ENCODE measurements around the gene TPM4. TPM values are rescaled to one million over a fixed set of nuclear protein-coding genes. Genes with fewer than 3 reads are reported as not detected.

The TPM4 gene
- total RNA-seq, 2 experiments from 2014 or later: 182 to 185 TPM

DNA sequence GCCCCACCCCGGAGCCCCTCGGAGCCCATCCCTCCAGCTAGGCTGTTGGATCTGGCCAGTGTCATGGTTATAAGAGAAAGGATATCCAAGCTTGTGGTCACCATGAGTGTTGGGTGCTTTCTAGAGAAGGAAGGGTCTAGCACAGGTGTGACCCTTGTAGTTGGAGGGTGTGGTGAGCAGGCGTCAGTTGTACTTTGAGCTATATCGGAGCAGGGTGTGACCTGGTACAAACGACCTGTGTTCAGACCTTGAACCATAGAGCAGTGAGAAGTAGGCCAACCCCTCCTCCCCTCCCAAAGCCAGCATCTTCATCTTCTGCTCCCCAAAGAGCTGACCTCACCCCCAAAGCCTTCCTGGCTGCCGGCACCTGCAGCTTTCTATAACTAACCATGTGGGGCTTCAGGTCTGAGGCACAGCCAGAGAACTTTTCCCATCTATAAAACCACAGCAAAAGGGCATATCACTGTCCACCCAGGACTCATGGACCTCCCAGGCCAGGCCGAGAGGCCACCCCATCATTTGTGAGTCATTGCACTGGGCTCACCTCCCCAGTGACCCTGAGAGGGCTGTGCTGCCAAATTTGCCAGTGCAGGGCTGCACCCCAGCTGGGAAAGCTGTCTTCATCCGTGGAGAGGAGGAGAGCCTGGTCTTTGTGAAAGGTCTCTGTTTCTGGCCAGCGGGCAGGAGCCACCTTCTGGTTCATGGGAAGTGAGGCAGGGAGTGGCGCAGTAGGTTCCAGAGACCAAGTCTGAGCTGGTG is 49.6 kb downstream of the TPM4 start:
- intact Hi-C loops (cut with DNase I, micrococcal nuclease): loop anchor here in 1 of 2 experiments (5.0 kb wide), 1 partner anchor 46 kb away; the partner anchor contains the start of gene CIB3
- ATAC-seq (ENCODE audit: poor library complexity): no peak
- POLR2A ChIA-PET: no interaction called here
- H3K4me1 ChIP-seq (ENCODE audit: insufficient read depth, low read length): peaks cover 3% of the 10 kb centered on the region
- DNase-seq: no peak
- Mint-ChIP-seq H3K9me3 (no peaks in the 10 kb centered on the region), H3K36me3 (ENCODE audit: low read depth) (peaks cover 95% of the 10 kb centered on the region), H3K27me3 (no peaks in the 10 kb centered on the region), H3K4me1 (ENCODE audit: low read depth) (no peaks in the 10 kb centered on the region), H3K27ac (no peak overlapping the region), H3K4me3 (no peak overlapping the region)
- H3K36me3 ChIP-seq (ENCODE audit: insufficient read depth, low read length): peaks cover 95% of the 10 kb centered on the region
- no peak for TF ChIP-seq CTCF (IDR thresholded peaks at IDR 0.05)
- no peaks in the 10 kb centered on the region for H3K9me3 ChIP-seq (ENCODE audit: control insufficient read depth in 1 of 2, insufficient read depth in 1 of 2, low read length in 2 of 2)
- no peak overlapping the region for H3K27ac ChIP-seq (ENCODE audit: low read depth in 1 of 2, low read length in 2 of 2)
- no peak overlapping the region for H3K4me3 ChIP-seq (ENCODE audit: low read length)
- H3K27me3 ChIP-seq (ENCODE audit: control insufficient read depth in 1 of 2, insufficient read depth in 2 of 2, low read length in 2 of 2): no peaks in the 10 kb centered on the region
- CTCF ChIA-PET: interaction anchor here (0.7 kb wide), 1 partner anchor 84 kb away, joined by 3 read pairs; no protein-coding TSS in a partner anchor

GRCh38 chr19:16127080-16127479 is 50.8 kb downstream of the TPM4 start:
- Mint-ChIP-seq H3K4me3 (no peak overlapping the region), H3K9me3 (no peaks in the 10 kb centered on the region), H3K36me3 (ENCODE audit: low read depth) (peaks cover 95% of the 10 kb centered on the region), H3K27ac (no peak overlapping the region), H3K27me3 (no peaks in the 10 kb centered on the region), H3K4me1 (ENCODE audit: low read depth) (no peaks in the 10 kb centered on the region)
- Histone ChIP-seq H3K9me3 (ENCODE audit: control insufficient read depth in 1 of 2, insufficient read depth in 1 of 2, low read length in 2 of 2) (no peaks in the 10 kb centered on the region), H3K4me3 (ENCODE audit: low read length) (no peak overlapping the region), H3K36me3 (ENCODE audit: insufficient read depth, low read length) (peaks cover 92% of the 10 kb centered on the region), H3K27me3 (ENCODE audit: control insufficient read depth in 1 of 2, insufficient read depth in 2 of 2, low read length in 2 of 2) (no peaks in the 10 kb centered on the region), H3K27ac (ENCODE audit: low read depth in 1 of 2, low read length in 2 of 2) (no peak overlapping the region), H3K4me1 (ENCODE audit: insufficient read depth, low read length) (peaks cover 3% of the 10 kb centered on the region)
- DNase-seq (no peak), ATAC-seq (ENCODE audit: poor library complexity) (no peak)
- ChIA-PET POLR2A (interaction anchor here (0.6 to 1.2 kb wide), 2 partner anchors 20 to 36 kb away, joined by 4 read pairs; no protein-coding TSS in a partner anchor), CTCF (no interaction called here)
- TF ChIP-seq CTCF (IDR thresholded peaks at IDR 0.05): no peak
- intact Hi-C loops (cut with DNase I, micrococcal nuclease): loop anchor here in 1 of 2 experiments (5.0 kb wide), 1 partner anchor 45 kb away; the partner anchor contains the start of gene CIB3

DNA sequence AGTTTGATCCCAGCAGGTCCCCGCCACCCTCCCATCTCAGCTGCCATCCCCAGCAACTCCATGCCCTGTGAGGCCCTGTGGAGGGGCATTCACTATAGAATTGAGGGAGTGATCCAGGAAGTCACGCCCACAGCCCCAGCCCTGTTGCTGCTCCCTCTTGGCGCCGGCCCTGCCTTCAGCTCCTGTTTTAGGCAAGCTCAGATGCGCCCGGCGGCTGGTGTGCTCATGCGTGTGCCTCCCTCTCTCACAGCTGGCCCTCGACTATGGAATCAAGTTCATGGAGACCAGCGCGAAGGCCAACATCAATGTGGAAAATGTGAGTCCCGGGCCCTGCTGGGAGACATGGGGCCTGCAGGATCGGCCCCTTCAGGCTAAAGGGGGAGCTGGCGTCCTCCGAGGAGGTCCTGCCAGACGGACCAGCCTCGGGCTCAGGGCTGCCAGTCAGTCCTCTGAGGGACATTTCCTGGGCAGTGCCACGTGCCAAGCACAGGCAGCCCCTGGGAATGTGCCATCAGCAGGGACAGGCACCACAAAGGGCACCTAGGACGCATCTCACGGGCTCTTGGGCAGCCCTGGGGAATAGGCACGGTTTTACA is 51.6 kb downstream of the TPM4 start:
- Mint-ChIP-seq H3K27me3 (no peaks in the 10 kb centered on the region), H3K36me3 (ENCODE audit: low read depth) (peaks cover 98% of the 10 kb centered on the region), H3K4me3 (no peak overlapping the region), H3K4me1 (ENCODE audit: low read depth) (no peaks in the 10 kb centered on the region), H3K9me3 (no peaks in the 10 kb centered on the region), H3K27ac (no peak overlapping the region)
- Histone ChIP-seq H3K36me3 (ENCODE audit: insufficient read depth, low read length) (peaks cover 92% of the 10 kb centered on the region), H3K27me3 (ENCODE audit: control insufficient read depth in 1 of 2, insufficient read depth in 2 of 2, low read length in 2 of 2) (no peaks in the 10 kb centered on the region), H3K4me1 (ENCODE audit: insufficient read depth, low read length) (peaks cover under 1% of the 10 kb centered on the region), H3K4me3 (ENCODE audit: low read length) (no peak overlapping the region), H3K9me3 (ENCODE audit: control insufficient read depth in 1 of 2, insufficient read depth in 1 of 2, low read length in 2 of 2) (no peaks in the 10 kb centered on the region), H3K27ac (ENCODE audit: low read depth in 1 of 2, low read length in 2 of 2) (no peak overlapping the region)
- TF ChIP-seq CTCF (IDR thresholded peaks at IDR 0.05): no peak
- ATAC-seq (ENCODE audit: poor library complexity) (no peak), DNase-seq (no peak)
- intact Hi-C loops (cut with DNase I, micrococcal nuclease): loop anchor here in 1 of 2 experiments (5.0 kb wide), 1 partner anchor 44 kb away; the partner anchor contains the start of gene CIB3
- ChIA-PET POLR2A (interaction anchor here (1.2 kb wide), 1 partner anchor 35 kb away, joined by 4 read pairs; no protein-coding TSS in a partner anchor), CTCF (no interaction called here)

Measured in CD4-positive, alpha-beta T cell (primary cell).